Fibroblast of lung (primary cell): ENCODE measurements around the gene SULF2. TPM values are rescaled to one million over a fixed set of nuclear protein-coding genes. Genes with fewer than 3 reads are reported as not detected.

Experiments
- DNase-seq, 2 donors: peaks; one replicate each; pipeline versions ENCODE4 v3.0.0 to v3.0.0-alpha.2; 2010; ENCODE audit warnings: low read depth in 2 of 2
- H2AFZ ChIP-seq: 2 replicates; pipeline ENCODE4 v1.5.1; 2012; ENCODE audit warnings: low read length, control low read depth, inconsistent platforms
- H3K27ac ChIP-seq: 2 replicates; pipeline ENCODE4 v1.5.1; 2011; ENCODE audit warnings: low read length, control low read depth; ENCODE audit not compliant: insufficient read depth
- H3K27me3 ChIP-seq: 2 replicates; pipeline ENCODE4 v1.5.1; 2011; ENCODE audit warnings: mild to moderate bottlenecking, low read length; ENCODE audit not compliant: control insufficient read depth, insufficient read depth
- H3K36me3 ChIP-seq: 2 replicates; pipeline ENCODE4 v1.5.1; 2011; ENCODE audit warnings: low read length; ENCODE audit not compliant: control insufficient read depth, insufficient read depth
- H3K4me1 ChIP-seq: 2 replicates; pipeline ENCODE4 v1.5.1; 2011; ENCODE audit warnings: low read length; ENCODE audit not compliant: control insufficient read depth, insufficient read depth; ENCODE audit errors: extremely low read depth
- H3K4me2 ChIP-seq: 2 replicates; pipeline ENCODE4 v1.5.1; 2011; ENCODE audit warnings: low read length, control low read depth; ENCODE audit not compliant: insufficient read depth; ENCODE audit errors: extremely low read depth
- H3K4me3 ChIP-seq, 4 experiments: fragments of 200-600 bp in 1 of 4; sonication (generic) in 1 of 4; replicated peaks in 1 of 4; 2 replicates each; pipeline ENCODE4 v1.5.1; 2011 to 2016; ENCODE audit warnings: low read length in 4 of 4, low read depth in 3 of 4, mild to moderate bottlenecking in 3 of 4, control low read depth in 2 of 4, inconsistent platforms in 1 of 4, mixed read lengths in 1 of 4; ENCODE audit not compliant: insufficient read depth in 1 of 4; ENCODE audit errors: control extremely low read depth in 1 of 4
- H3K79me2 ChIP-seq: 2 replicates; pipeline ENCODE4 v1.5.1; 2012; ENCODE audit warnings: mild to moderate bottlenecking, low read length, inconsistent platforms; ENCODE audit not compliant: control insufficient read depth, insufficient read depth
- H3K9ac ChIP-seq: 2 replicates; pipeline ENCODE4 v1.5.1; 2011; ENCODE audit warnings: mild to moderate bottlenecking, low read length, control low read depth; ENCODE audit not compliant: insufficient read depth
- H3K9me3 ChIP-seq: 2 replicates; pipeline ENCODE4 v1.5.1; 2012; ENCODE audit warnings: low read depth, low read length; ENCODE audit not compliant: control insufficient read depth, insufficient read depth
- H4K20me1 ChIP-seq: 2 replicates; pipeline ENCODE4 v1.5.1; 2011; ENCODE audit warnings: low read length; ENCODE audit not compliant: control insufficient read depth, insufficient read depth; ENCODE audit errors: extremely low read depth
- EZH2 ChIP-seq: IDR thresholded peaks from 2 replicates; pipeline ENCODE4 v1.5.1; 2012; ENCODE audit warnings: low read length, control low read depth, mild to moderate bottlenecking; ENCODE audit errors: missing control alignments
- polyA plus RNA-seq, 2 donors: library from polyadenylated mRNA; depleted of rRNA in 1 of 2; stranded (reverse) in 1 of 2; unstranded in 1 of 2; fragments of >200 nt; gene quantifications; 2 replicates each; pipeline ENCODE4 v1.2.1, GENCODE V29; 2011 to 2012; ENCODE audit warnings: missing spikeins in 1 of 2
- total RNA-seq: library from RNA; depleted of rRNA; stranded (reverse); fragments of >200 nt; gene quantifications from 2 replicates; pipeline ENCODE4 v1.2.1, GENCODE V29; 2014
- TF ChIP-seq, protein P1 (sequence below), 2 donors: IDR thresholded peaks in 1 of 2; conservative IDR thresholded peaks in 1 of 2; 1 replicate in 1 of 2; 2 replicates in 1 of 2; pipeline ENCODE4 v1.5.1; 2011 to 2012; ENCODE audit warnings: low read length in 2 of 2, control low read depth in 1 of 2, inconsistent platforms in 1 of 2, low read depth in 1 of 2, mild to moderate bottlenecking in 1 of 2

Gene SULF2
- total and polyA plus RNA-seq, 2 donors (not counting 1 experiment from before 2014, with no cell fraction given), result 0.26 to 9.6 TPM

GRCh38 chr20:47775039-47775438 is 10.2 kb downstream of the SULF2 start:
- no peak overlapping the region for H3K27ac ChIP-seq
- H3K9ac ChIP-seq, result no peak overlapping the region
- no peaks in the 10 kb centered on the region for H3K4me1 ChIP-seq
- no peak overlapping the region for H3K4me3 ChIP-seq
- TF ChIP-seq, protein P1, sequence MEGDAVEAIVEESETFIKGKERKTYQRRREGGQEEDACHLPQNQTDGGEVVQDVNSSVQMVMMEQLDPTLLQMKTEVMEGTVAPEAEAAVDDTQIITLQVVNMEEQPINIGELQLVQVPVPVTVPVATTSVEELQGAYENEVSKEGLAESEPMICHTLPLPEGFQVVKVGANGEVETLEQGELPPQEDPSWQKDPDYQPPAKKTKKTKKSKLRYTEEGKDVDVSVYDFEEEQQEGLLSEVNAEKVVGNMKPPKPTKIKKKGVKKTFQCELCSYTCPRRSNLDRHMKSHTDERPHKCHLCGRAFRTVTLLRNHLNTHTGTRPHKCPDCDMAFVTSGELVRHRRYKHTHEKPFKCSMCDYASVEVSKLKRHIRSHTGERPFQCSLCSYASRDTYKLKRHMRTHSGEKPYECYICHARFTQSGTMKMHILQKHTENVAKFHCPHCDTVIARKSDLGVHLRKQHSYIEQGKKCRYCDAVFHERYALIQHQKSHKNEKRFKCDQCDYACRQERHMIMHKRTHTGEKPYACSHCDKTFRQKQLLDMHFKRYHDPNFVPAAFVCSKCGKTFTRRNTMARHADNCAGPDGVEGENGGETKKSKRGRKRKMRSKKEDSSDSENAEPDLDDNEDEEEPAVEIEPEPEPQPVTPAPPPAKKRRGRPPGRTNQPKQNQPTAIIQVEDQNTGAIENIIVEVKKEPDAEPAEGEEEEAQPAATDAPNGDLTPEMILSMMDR (conservative IDR thresholded peaks at IDR 0.05 in 1 of 2, IDR thresholded peaks at IDR 0.05 in 1 of 2; ENCODE audit: low read depth in 1 of 2, low read length in 2 of 2), result no peak
- TF ChIP-seq EZH2, result no peak
- H3K27me3 ChIP-seq, result no peaks in the 10 kb centered on the region
- no peaks in the 10 kb centered on the region for H3K36me3 ChIP-seq
- no peaks in the 10 kb centered on the region for H3K79me2 ChIP-seq
- no peak overlapping the region for H2AFZ ChIP-seq
- H4K20me1 ChIP-seq, result no peaks in the 10 kb centered on the region
- H3K4me2 ChIP-seq, result no peak overlapping the region
- DNase-seq, result no peak
- H3K9me3 ChIP-seq, result no peaks in the 10 kb centered on the region

DNA sequence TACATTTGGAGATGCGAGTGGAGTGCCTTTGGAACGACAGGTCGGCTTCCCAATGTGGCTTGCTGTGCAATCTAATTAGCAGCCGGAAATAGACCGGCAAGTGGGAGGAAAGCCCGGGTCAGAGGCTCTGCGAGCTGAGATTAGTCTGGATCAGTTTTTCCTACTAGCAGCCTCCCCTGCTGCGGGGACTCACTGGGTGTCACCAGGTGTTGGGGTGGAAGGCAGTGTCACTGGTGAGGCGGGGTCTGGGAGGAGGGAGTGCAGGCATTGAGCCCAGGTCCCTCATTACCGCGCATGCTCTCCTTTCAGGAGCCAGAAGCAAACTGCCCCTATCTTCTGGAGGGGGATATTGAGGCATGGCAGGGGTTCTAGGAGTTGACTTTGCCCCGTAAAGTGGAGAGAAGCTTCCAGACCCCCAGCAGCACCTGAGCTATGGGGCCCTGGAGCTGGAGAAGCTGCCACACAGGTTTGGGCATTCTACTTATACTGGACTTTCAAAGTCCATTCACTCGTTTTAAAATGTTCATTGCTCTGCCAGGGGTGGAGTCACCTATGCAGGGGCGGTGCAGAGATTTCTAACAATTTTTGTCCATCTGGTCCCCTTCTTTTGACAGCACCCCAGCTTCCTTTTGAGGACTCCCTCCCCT is 11.0 kb downstream of the SULF2 start:
- no peak overlapping the region for H3K27ac ChIP-seq
- no peaks in the 10 kb centered on the region for H3K36me3 ChIP-seq
- no peaks in the 10 kb centered on the region for H3K27me3 ChIP-seq
- H3K4me3 ChIP-seq, result no peak overlapping the region
- no peak overlapping the region for H3K4me2 ChIP-seq
- no peaks in the 10 kb centered on the region for H3K9me3 ChIP-seq
- no peak for DNase-seq
- no peaks in the 10 kb centered on the region for H4K20me1 ChIP-seq
- TF ChIP-seq, protein P1 (conservative IDR thresholded peaks at IDR 0.05 in 1 of 2, IDR thresholded peaks at IDR 0.05 in 1 of 2; ENCODE audit: low read depth in 1 of 2, low read length in 2 of 2), result no peak
- no peak for TF ChIP-seq EZH2
- H2AFZ ChIP-seq, result no peak overlapping the region
- H3K79me2 ChIP-seq, result no peaks in the 10 kb centered on the region
- no peak overlapping the region for H3K9ac ChIP-seq
- H3K4me1 ChIP-seq, result no peaks in the 10 kb centered on the region

- peak in 1 of 2 donors; percentile 74 for DNase-seq
- Histone ChIP-seq H3K27me3 (no peaks in the 10 kb centered on the region), H3K4me1 (no peaks in the 10 kb centered on the region), H3K27ac (no peak overlapping the region), H3K36me3 (no peaks in the 10 kb centered on the region), H3K9ac (no peak overlapping the region), H2AFZ (no peak overlapping the region), H3K79me2 (no peaks in the 10 kb centered on the region), H4K20me1 (no peaks in the 10 kb centered on the region), H3K4me2 (no peak overlapping the region), H3K4me3 (no peak overlapping the region), H3K9me3 (no peaks in the 10 kb centered on the region)
- TF ChIP-seq EZH2, result no peak
- TF ChIP-seq, protein P1 (conservative IDR thresholded peaks at IDR 0.05 in 1 of 2, IDR thresholded peaks at IDR 0.05 in 1 of 2; ENCODE audit: low read depth in 1 of 2, low read length in 2 of 2), result no peak
These were observed 11.9 kb downstream of the SULF2 start for GRCh38 chr20:47773371-47773786.
